AG09309 (cell line): ENCODE data around the gene PRELID3B.

Experiments
- DNase-seq: peaks from one replicate; pipeline ENCODE4 v3.0.0-alpha.2; 2010; ENCODE audit warnings: low read depth
- H3K4me3 ChIP-seq: 2 replicates; pipeline ENCODE4 v1.5.1; 2011; ENCODE audit warnings: mild to moderate bottlenecking, low read depth, low read length, moderate library complexity; ENCODE audit not compliant: control insufficient read depth
- CTCF ChIP-seq: IDR thresholded peaks from 2 replicates; pipeline ENCODE4 v1.5.1; 2011; ENCODE audit warnings: mild to moderate bottlenecking, low read depth, low read length, inconsistent platforms; ENCODE audit not compliant: insufficient read depth, control insufficient read depth; ENCODE audit errors: missing control alignments

Gene PRELID3B

GRCh38 chr20:59024111-59024530, 18.5 kb downstream of the PRELID3B start:
- no peak for DNase-seq
- no peak overlapping the region for H3K4me3 ChIP-seq
- TF ChIP-seq CTCF = no peak

- no peak overlapping the region for H3K4me3 ChIP-seq
- no peak for TF ChIP-seq CTCF
- no peak for DNase-seq
These were observed 19.0 kb downstream of the PRELID3B start for GRCh38 chr20:59023616-59024015.

DNA sequence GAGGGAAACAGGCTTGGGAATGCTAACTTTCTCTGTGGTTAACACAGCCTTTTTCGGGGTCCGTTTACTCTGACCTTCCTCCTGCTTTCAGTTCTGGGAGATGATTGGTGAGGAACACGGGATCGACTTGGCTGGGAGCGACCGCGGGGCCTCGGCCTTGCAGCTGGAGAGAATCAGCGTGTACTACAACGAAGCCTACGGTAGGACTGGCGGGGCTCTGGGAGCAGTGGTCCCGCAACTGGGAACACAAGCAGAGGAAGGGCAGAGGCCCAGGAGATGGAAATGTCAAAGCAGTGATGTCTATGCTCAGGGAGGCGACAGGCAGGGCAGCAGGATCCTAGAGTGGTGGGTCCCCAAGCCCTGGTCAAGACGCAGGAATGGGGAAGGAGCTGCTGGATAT, 19.8 kb downstream of the PRELID3B start:
- no peak overlapping the region for H3K4me3 ChIP-seq
- no peak for TF ChIP-seq CTCF
- DNase-seq = no peak

DNA sequence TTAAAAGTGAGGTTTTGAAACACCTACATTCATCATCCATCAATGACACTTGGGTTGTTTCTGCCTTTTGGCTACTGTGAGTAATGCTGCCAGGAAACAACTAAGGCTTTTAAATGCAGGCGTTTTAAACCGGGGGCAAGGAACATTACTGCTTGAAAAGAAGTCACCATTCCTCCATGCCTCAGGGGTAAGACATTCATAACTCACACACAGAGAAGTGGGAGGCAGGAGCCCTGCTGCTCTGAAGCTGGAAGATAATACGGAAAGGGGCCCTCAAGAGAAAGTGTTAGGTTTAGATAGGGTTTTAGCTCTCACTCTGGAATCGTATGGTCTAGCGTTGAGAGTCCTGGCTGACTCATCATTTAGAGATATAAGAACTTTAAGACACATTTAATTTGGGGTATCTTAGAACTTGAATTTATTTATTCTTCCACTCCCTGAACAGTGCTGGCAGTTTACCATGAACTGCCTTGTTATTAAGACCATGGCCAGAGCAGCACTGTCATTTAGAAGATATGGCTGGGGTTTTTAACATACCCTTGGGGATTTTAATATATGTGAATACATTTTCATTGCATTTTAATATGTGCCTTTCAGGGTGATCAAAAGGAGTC, 21.5 kb downstream of the PRELID3B start:
- no peak for TF ChIP-seq CTCF
- H3K4me3 ChIP-seq = no peak overlapping the region
- DNase-seq = no peak

DNA sequence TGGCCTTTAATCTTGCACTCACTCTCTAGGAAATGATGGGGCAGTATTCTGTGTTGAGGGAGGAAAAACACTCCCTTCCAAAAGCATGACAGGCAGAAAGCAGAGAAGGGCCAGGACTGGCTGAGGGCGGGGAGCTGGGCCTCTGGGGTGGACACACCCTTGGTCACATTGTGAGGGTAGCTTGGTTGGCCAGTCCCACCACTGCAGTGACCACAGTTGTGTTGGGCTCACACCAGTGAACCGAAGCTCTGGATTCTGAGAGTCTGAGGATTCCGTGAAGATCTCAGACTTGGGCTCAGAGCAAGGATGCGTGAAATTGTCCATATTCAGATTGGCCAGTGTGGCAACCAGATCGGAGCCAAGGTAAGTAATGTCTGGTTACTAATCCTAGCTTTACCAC, 23.4 kb downstream of the PRELID3B start, which contains the start of gene TUBB1:
TSS of gene TUBB1 (plus strand) at position 213 of the 400 bp plus-strand sequence. CDS start at position 307, 94 bp downstream.
- no peak for TF ChIP-seq CTCF
- H3K4me3 ChIP-seq = no peak within 1 kb of the TSS
- no peak for DNase-seq

GRCh38 chr20:59018817-59019216, 23.8 kb downstream of the PRELID3B start:
- DNase-seq = no peak
- TF ChIP-seq CTCF = no peak
- H3K4me3 ChIP-seq = no peak overlapping the region
